H1 (cell line): ENCODE data around the gene VMP1. TPM values are rescaled to one million over a fixed set of nuclear protein-coding genes. Genes with fewer than 3 reads are reported as not detected.

Experiments used
- CTCF ChIA-PET: fragments of 300-600 bp; sonication (Branson Sonifier 250); formaldehyde crosslinking; loops from one replicate; lab custom pipeline; 2021; ENCODE audit not compliant: partially characterized antibody; lab: Charles Lee
- POLR2A ChIA-PET: fragments of 300-600 bp; sonication (Branson Sonifier 250); formaldehyde crosslinking; loops from one replicate; lab custom pipeline; 2021; ENCODE audit warnings: inconsistent platforms; ENCODE audit not compliant: partially characterized antibody; lab: Charles Lee
- DNase-seq, 2 experiments: peaks; one replicate each; pipeline versions ENCODE4 v3.0.0 to v3.0.0-alpha.2; 2010 to 2022; ENCODE audit warnings: low spot score in 2 of 2, low read depth in 1 of 2, mixed read lengths in 1 of 2
- FAIRE-seq: peaks from 2 replicates; lab custom pipeline; 2011; peaks lifted over from hg19 to GRCh38; lab: Jason Lieb, UNC
- H2AFZ ChIP-seq: 2 replicates; pipeline ENCODE4 v1.8.1; 2012; ENCODE audit warnings: low read length, inconsistent platforms
- H2AK5ac ChIP-seq: 2 replicates; pipeline ENCODE4 v1.6.1; 2013; ENCODE audit warnings: low read depth, low read length
- H2BK120ac ChIP-seq: replicated peaks from 2 replicates; pipeline ENCODE3; 2013; ENCODE audit warnings: low read depth, low read length, inconsistent platforms
- H2BK12ac ChIP-seq: 2 replicates; pipeline ENCODE4 v1.6.1; 2013; ENCODE audit warnings: low read depth, low read length
- H2BK15ac ChIP-seq: 2 replicates; pipeline ENCODE4 v1.6.1; 2013; ENCODE audit warnings: low read length
- H2BK20ac ChIP-seq: 2 replicates; pipeline ENCODE4 v1.6.1; 2013; ENCODE audit warnings: low read length
- H2BK5ac ChIP-seq: 2 replicates; pipeline ENCODE4 v1.6.1; 2013; ENCODE audit warnings: low read depth, low read length
- H3K14ac ChIP-seq: 2 replicates; pipeline ENCODE4 v1.6.1; 2013; ENCODE audit warnings: inconsistent platforms; ENCODE audit not compliant: insufficient read length
- H3K18ac ChIP-seq: 2 replicates; pipeline ENCODE4 v1.6.1; 2013; ENCODE audit warnings: low read length; ENCODE audit errors: extremely low read depth
- H3K23ac ChIP-seq: 2 replicates; pipeline ENCODE4 v1.6.1; 2013; ENCODE audit warnings: inconsistent platforms; ENCODE audit not compliant: insufficient read length
- H3K23me2 ChIP-seq: 2 replicates; pipeline ENCODE4 v1.6.1; 2013; ENCODE audit warnings: low read depth, low read length
- H3K27ac ChIP-seq: 2 replicates; pipeline ENCODE4 v1.6.1; 2011; ENCODE audit warnings: low read depth, low read length, inconsistent platforms
- H3K27me3 ChIP-seq, 4 experiments: replicated peaks in 1 of 4; 1 replicate in 1 of 4; 2 replicates in 3 of 4; pipeline versions ENCODE4 v1.6.1 to v1.8.1; 2011 to 2013; ENCODE audit warnings: low read length in 3 of 4, mild to moderate bottlenecking in 3 of 4, inconsistent platforms in 2 of 4, mixed read lengths in 2 of 4, moderate library complexity in 1 of 4; ENCODE audit not compliant: control insufficient read depth in 3 of 4, insufficient read depth in 3 of 4; ENCODE audit errors: extremely low read depth in 1 of 4
- H3K36me3 ChIP-seq, 4 experiments: 2 replicates each; pipeline versions ENCODE4 v1.6.1 to v1.8.1; 2011 to 2013; ENCODE audit warnings: mild to moderate bottlenecking in 4 of 4, low read length in 3 of 4, moderate library complexity in 2 of 4, control low read depth in 1 of 4, inconsistent platforms in 1 of 4; ENCODE audit not compliant: insufficient read depth in 4 of 4, control insufficient read depth in 2 of 4
- H3K4ac ChIP-seq: replicated peaks from 2 replicates; pipeline ENCODE3; 2013; ENCODE audit warnings: low read length, low read depth, mixed read lengths, inconsistent platforms; ENCODE audit not compliant: insufficient read length
- H3K4me1 ChIP-seq, 4 experiments: replicated peaks in 1 of 4; 1 replicate in 1 of 4; 2 replicates in 3 of 4; pipeline versions ENCODE4 v1.6.1 to v1.8.1; 2011 to 2013; ENCODE audit warnings: low read length in 3 of 4, inconsistent platforms in 2 of 4, mixed read lengths in 1 of 4; ENCODE audit not compliant: insufficient read depth in 4 of 4, control insufficient read depth in 3 of 4
- H3K4me2 ChIP-seq, 2 experiments: 2 replicates each; pipeline versions ENCODE4 v1.6.1 to v1.8.1; 2011 to 2013; ENCODE audit warnings: low read depth in 2 of 2, low read length in 2 of 2, control low read depth in 1 of 2, inconsistent platforms in 1 of 2, mild to moderate bottlenecking in 1 of 2; ENCODE audit not compliant: insufficient read depth in 1 of 2
- H3K4me3 ChIP-seq, 4 experiments: fragments of 200-600, 300-600 bp in 1 of 4; sonication (generic), shearing (Covaris generic), sonication (Bioruptor Twin) in 1 of 4; 2 replicates each; pipeline versions ENCODE4 v1.5.1 to v1.8.1; 2011 to 2016; ENCODE audit warnings: low read length in 4 of 4, low read depth in 3 of 4, control low read depth in 2 of 4, inconsistent platforms in 2 of 4, mild to moderate bottlenecking in 2 of 4, mixed read lengths in 1 of 4, moderate library complexity in 1 of 4; ENCODE audit not compliant: insufficient read depth in 2 of 4; ENCODE audit errors: extremely low read depth in 1 of 4
- H3K56ac ChIP-seq: replicated peaks from 2 replicates; pipeline ENCODE3; 2013; ENCODE audit warnings: low read depth, mild to moderate bottlenecking, mixed read lengths, low read length, inconsistent platforms; ENCODE audit not compliant: insufficient read length
- H3K79me1 ChIP-seq: 2 replicates; pipeline ENCODE4 v1.6.1; 2013; ENCODE audit warnings: low read depth, low read length, control low read depth
- H3K79me2 ChIP-seq, 2 experiments: 2 replicates each; pipeline versions ENCODE4 v1.6.1 to v1.8.1; 2012 to 2013; ENCODE audit warnings: low read length in 2 of 2, mild to moderate bottlenecking in 2 of 2, inconsistent platforms in 1 of 2; ENCODE audit not compliant: insufficient read depth in 2 of 2, control insufficient read depth in 1 of 2
- H3K9ac ChIP-seq, 4 experiments: replicated peaks in 1 of 4; 1 replicate in 1 of 4; 2 replicates in 3 of 4; pipeline versions ENCODE4 v1.6.1 to v1.8.1; 2011 to 2013; ENCODE audit warnings: low read depth in 3 of 4, low read length in 3 of 4, control low read depth in 2 of 4, mild to moderate bottlenecking in 2 of 4, moderate library complexity in 2 of 4, inconsistent platforms in 1 of 4; ENCODE audit errors: extremely low read depth in 1 of 4
- H3K9me3 ChIP-seq, 2 experiments: 2 replicates each; pipeline versions ENCODE4 v1.6.1 to v1.8.1; 2012 to 2013; ENCODE audit warnings: mild to moderate bottlenecking in 2 of 2, moderate library complexity in 2 of 2, control low read depth in 1 of 2, inconsistent platforms in 1 of 2, low read depth in 1 of 2, low read length in 1 of 2, mixed read lengths in 1 of 2; ENCODE audit not compliant: insufficient read depth in 2 of 2
- H4K20me1 ChIP-seq, 2 experiments: replicated peaks in 1 of 2; 2 replicates each; pipeline versions ENCODE3 to v1.8.1; 2011 to 2013; ENCODE audit warnings: inconsistent platforms in 2 of 2, low read length in 2 of 2, mild to moderate bottlenecking in 1 of 2; ENCODE audit not compliant: insufficient read depth in 2 of 2, control insufficient read depth in 1 of 2
- H4K5ac ChIP-seq: 2 replicates; pipeline ENCODE4 v1.6.1; 2013; ENCODE audit warnings: low read length, low read depth, mixed read lengths, inconsistent platforms; ENCODE audit not compliant: insufficient read length
- H4K8ac ChIP-seq: 2 replicates; pipeline ENCODE4 v1.8.0; 2013; ENCODE audit warnings: mild to moderate bottlenecking, moderate library complexity, low read length, inconsistent platforms; ENCODE audit not compliant: insufficient read depth; ENCODE audit errors: extremely low read depth
- H4K91ac ChIP-seq: replicated peaks from 2 replicates; pipeline ENCODE3; 2013; ENCODE audit warnings: low read length, mixed read lengths, inconsistent platforms; ENCODE audit not compliant: insufficient read length
- FOSL1 ChIP-seq: IDR thresholded peaks from 2 replicates; pipeline ENCODE4 v1.6.1; 2011; ENCODE audit warnings: mild to moderate bottlenecking, low read depth, low read length, moderate library complexity; ENCODE audit not compliant: insufficient read depth
- KDM1A ChIP-seq: fragments of 200-600, 300-600 bp; sonication (generic); IDR thresholded peaks from 2 replicates; pipeline ENCODE4 v1.7.1; 2016; ENCODE audit warnings: mild to moderate bottlenecking, low read length, borderline replicate concordance
- WGBS, 2 experiments: shearing (Covaris generic) in 1 of 2; methylation state at CpG; one replicate each; pipeline versions ENCODE4 v1.1.6 to v1.1.7; 2013 to 2015; ENCODE audit warnings: low lambda C conversion rate in 2 of 2, mixed read lengths in 2 of 2, inconsistent platforms in 1 of 2, low coverage in 1 of 2, missing lambda C conversion rate in 1 of 2; ENCODE audit not compliant: insufficient replicate concordance in 2 of 2, insufficient coverage in 1 of 2, insufficient read length in 1 of 2; ENCODE audit errors: extremely low coverage in 1 of 2, missing lambda C conversion rate in 1 of 2; 5-methylcytosine and 5-hydroxymethylcytosine counted together
- polyA plus RNA-seq, 7 experiments: library from polyadenylated mRNA; depleted of rRNA in 3 of 7; stranded (reverse) in 5 of 7; unstranded in 2 of 7; fragments of >200 nt in 5 of 7; fragments of 200-250 nt in 2 of 7; gene quantifications; 1 replicate in 5 of 7; 2 replicates in 1 of 7; 4 replicates in 1 of 7; pipeline versions ENCODE4 v1.2.1 to v1.2.3, GENCODE V29; 2011 to 2013; ENCODE audit warnings: missing spikeins in 2 of 7, mixed read lengths in 2 of 7
- total RNA-seq: library from RNA; stranded (reverse); fragmentation: NEBNext Ultra II Directional; extraction: Animal tissue kit (Norgen Biotek cat#: 25700); gene quantifications from 2 replicates; pipeline ENCODE4 v1.2.1, GENCODE V29; 2021

VMP1 gene
- total and polyA plus RNA-seq, 2 of the 8 experiments (the other 6 are each of a cell fraction or from before 2014, with no cell fraction given): 45.0 to 92.7 TPM

- Histone ChIP-seq H2BK5ac (no peak overlapping the region), H3K18ac (no peak overlapping the region)
- POLR2A ChIA-PET: interaction anchor here (0.8 to 0.9 kb wide), 2 partner anchors 21 to 110 kb away, joined by 3 read pairs; partner anchors contain the start of genes PTRH2 and VMP1
These were observed 20.5 kb downstream of the VMP1 start for GRCh38 chr17:59727817-59728533.

More at GRCh38 chr17:59727817-59728533, 20.5 kb downstream of the VMP1 start:
- Histone ChIP-seq H3K23me2 (no peaks in the 10 kb centered on the region), H4K91ac (no peak overlapping the region), H3K9me3 (no peaks in the 10 kb centered on the region), H3K23ac (no peak overlapping the region), H4K8ac (no peak overlapping the region), H3K4ac (no peak overlapping the region), H3K79me2 (peaks cover 0 to 21% of the 10 kb centered on the region in 2 experiments; a peak in 2 of 4 replicates), H3K4me3 (no peak overlapping the region)
- TF ChIP-seq FOSL1 (no peak), KDM1A (no peak)
- TF ChIP-seq, all 59 proteins: peak for 0
- Histone ChIP-seq H3K9ac (no peak overlapping the region), H2AFZ (no peak overlapping the region), H3K27ac (no peak overlapping the region), H3K79me1 (no peaks in the 10 kb centered on the region; the same call in 1 of the 2 replicates), H4K5ac (no peak overlapping the region), H3K14ac (no peak overlapping the region), H2BK20ac (no peak overlapping the region), H3K4me2 (no peak overlapping the region), H2AK5ac (no peak overlapping the region), H2BK12ac (no peak overlapping the region), H3K56ac (no peak overlapping the region), H4K20me1 (peaks cover 0 to 2% of the 10 kb centered on the region in 2 experiments), H2BK15ac (no peak overlapping the region), H3K4me1 (0 out of 7 replicates have a peak, but pooled peaks cover 0 to 1% (median 0%) of the 10 kb centered on the region in 4 experiments), H2BK120ac (no peak overlapping the region), H3K36me3 (no peaks in the 10 kb centered on the region), H3K27me3 (no peaks in the 10 kb centered on the region)
- DNase-seq (no peak), FAIRE-seq (no peak)
- CTCF ChIA-PET: interaction anchor here (1.3 kb wide), 1 partner anchor 9 kb away, joined by 3 read pairs; no protein-coding TSS in a partner anchor
- 97% methylated on average over 1 of the region's 1 CpG; no CpG with 5 or more reads in 1 of the 2 experiments for WGBS, 2 experiments
